ENCODE results near the gene DENND1A. TPM values are rescaled to one million over a fixed set of nuclear protein-coding genes. Genes with fewer than 3 reads are reported as not detected.

The DENND1A gene
- total RNA-seq, 2 donors from 2014 or later: 18.9 to 26.8 TPM

DNA sequence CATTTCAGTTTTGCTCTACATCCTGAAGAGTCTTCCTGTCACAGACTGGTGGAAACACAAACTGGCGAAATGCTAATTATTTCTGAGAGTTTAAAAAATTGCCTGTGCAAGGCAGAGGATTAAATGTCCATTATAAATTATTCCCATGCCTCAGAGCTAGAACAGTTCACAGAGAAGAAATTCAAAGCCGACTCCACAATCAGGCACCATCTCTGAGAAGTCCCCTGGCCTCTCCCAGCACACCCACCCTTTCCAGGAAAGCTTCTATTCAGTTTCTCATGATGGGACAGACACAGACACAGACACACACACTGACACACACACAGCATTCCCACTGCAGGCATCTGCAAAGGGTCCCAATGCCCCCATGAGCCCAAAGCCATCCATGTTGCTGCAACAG is 253.1 kb downstream of the DENND1A start:
- Histone ChIP-seq H3K4me3 (no peak overlapping the region), H3K27me3 (replicated peaks; ENCODE audit: insufficient read depth) (no peaks in the 10 kb centered on the region), H3K27ac (no peak overlapping the region), H3K36me3 (no peaks in the 10 kb centered on the region), H3K9me3 (no peaks in the 10 kb centered on the region), H3K4me1 (replicated peaks) (peaks cover 5% of the 10 kb centered on the region)
- intact Hi-C loops (cut with DNase I): no loop called here
- DNase-seq (ENCODE audit: low spot score): no peak
- 98% methylated on average over 2 of the region's 2 CpGs for WGBS
- no peak for TF ChIP-seq POLR2AphosphoS5 (IDR thresholded peaks at IDR 0.05)
- TF ChIP-seq POLR2A (IDR thresholded peaks at IDR 0.05): no peak
- TF ChIP-seq, protein P1, sequence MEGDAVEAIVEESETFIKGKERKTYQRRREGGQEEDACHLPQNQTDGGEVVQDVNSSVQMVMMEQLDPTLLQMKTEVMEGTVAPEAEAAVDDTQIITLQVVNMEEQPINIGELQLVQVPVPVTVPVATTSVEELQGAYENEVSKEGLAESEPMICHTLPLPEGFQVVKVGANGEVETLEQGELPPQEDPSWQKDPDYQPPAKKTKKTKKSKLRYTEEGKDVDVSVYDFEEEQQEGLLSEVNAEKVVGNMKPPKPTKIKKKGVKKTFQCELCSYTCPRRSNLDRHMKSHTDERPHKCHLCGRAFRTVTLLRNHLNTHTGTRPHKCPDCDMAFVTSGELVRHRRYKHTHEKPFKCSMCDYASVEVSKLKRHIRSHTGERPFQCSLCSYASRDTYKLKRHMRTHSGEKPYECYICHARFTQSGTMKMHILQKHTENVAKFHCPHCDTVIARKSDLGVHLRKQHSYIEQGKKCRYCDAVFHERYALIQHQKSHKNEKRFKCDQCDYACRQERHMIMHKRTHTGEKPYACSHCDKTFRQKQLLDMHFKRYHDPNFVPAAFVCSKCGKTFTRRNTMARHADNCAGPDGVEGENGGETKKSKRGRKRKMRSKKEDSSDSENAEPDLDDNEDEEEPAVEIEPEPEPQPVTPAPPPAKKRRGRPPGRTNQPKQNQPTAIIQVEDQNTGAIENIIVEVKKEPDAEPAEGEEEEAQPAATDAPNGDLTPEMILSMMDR (IDR thresholded peaks at IDR 0.05): no peak

DNA sequence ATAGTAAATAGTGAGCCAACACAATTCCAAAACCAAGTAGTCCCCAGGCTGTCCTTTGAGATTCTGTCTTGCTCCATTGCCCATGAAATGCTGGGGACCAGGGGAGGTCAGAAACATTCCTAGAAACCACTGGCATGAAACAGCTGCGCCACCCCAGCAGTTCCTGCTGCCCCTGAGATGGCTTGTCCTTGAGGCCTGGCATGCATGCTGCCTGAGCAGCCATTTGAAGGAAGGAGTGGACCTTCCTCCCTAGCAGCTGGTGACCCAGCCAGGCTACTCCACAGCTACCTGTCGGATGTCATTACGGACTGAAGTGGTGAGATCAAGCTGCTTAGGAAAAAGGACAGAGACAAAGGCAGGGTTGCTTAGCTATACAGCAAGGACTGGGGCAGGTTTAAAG is 260.6 kb downstream of the DENND1A start:
- Histone ChIP-seq H3K27me3 (replicated peaks; ENCODE audit: insufficient read depth) (no peaks in the 10 kb centered on the region), H3K4me3 (no peak overlapping the region), H3K27ac (no peak overlapping the region), H3K9me3 (no peaks in the 10 kb centered on the region), H3K36me3 (no peaks in the 10 kb centered on the region), H3K4me1 (replicated peaks) (no peaks in the 10 kb centered on the region)
- DNase-seq (ENCODE audit: low spot score): no peak
- WGBS: 100% methylated on average over 3 of the region's 3 CpGs
- TF ChIP-seq POLR2A (IDR thresholded peaks at IDR 0.05) (no peak), POLR2AphosphoS5 (IDR thresholded peaks at IDR 0.05) (no peak)
- TF ChIP-seq, protein P1 (IDR thresholded peaks at IDR 0.05): no peak
- intact Hi-C loops (cut with DNase I): no loop called here

DNA sequence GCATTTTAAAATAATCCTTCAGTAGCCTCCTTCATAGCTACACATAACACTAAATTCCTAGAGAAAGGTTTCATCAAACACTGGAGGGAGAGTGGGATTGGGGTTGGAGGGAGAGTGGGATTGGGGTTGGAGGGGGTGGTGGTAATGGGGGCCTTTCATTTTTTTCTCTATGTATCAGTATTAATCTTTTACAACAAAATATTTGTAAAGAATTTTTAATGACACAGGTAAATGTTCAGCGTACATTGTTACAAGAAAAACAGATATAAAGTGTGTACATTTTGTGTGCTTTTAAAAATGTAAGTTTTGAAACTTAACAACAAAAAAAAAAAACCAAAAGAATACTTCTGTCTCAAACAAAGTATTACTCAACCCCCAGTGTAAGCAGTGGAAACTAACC is 266.4 kb downstream of the DENND1A start:
- Histone ChIP-seq H3K27me3 (replicated peaks; ENCODE audit: insufficient read depth) (no peaks in the 10 kb centered on the region), H3K4me1 (replicated peaks) (no peaks in the 10 kb centered on the region), H3K27ac (no peak overlapping the region), H3K9me3 (no peaks in the 10 kb centered on the region), H3K4me3 (no peak overlapping the region), H3K36me3 (no peaks in the 10 kb centered on the region)
- no peak for DNase-seq (ENCODE audit: low spot score)
- TF ChIP-seq, protein P1 (IDR thresholded peaks at IDR 0.05): no peak
- TF ChIP-seq POLR2AphosphoS5 (IDR thresholded peaks at IDR 0.05) (no peak), POLR2A (IDR thresholded peaks at IDR 0.05) (no peak)
- WGBS: 100% methylated on average over 1 of the region's 1 CpG
- intact Hi-C loops (cut with DNase I): no loop called here

DNA sequence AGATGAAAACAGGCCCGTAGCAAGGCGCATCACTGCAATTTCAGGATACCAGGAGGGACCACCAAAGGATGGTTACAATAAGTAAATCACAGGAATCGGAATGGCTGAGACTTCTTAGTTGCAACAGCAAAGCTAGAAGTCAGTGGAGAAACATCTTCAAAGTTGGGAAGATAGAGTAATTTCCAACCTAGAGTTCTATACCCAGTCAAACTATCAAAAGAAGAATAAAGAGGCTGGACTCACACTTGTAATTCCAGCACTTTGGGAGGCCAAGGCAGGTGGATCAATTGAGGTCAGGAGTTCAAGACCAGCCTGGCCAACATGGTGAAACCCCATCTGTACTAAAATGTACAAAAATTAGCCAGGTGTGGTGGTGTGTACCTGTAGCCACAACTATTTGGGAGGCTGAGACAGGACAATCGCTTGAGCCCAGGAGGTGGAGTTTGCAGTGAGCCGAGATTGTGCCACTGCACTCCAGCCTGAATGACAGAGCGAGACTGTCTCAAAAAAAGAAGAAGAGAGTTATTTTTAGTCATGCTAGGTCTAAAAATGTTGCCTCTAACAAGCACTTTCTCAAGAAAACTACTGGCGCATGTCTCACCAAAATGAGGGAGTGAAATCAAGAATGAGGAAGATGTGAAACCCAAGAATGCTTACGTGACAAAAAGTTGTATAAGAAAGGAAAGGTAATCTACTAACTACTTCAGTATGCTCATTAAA is 267.7 kb downstream of the DENND1A start:
- no peaks in the 10 kb centered on the region for H3K27me3 ChIP-seq (replicated peaks; ENCODE audit: insufficient read depth)
- 95% methylated on average over 8 of the region's 8 CpGs for WGBS
- no peak for DNase-seq (ENCODE audit: low spot score)
- intact Hi-C loops (cut with DNase I): no loop called here
- H3K36me3 ChIP-seq: no peaks in the 10 kb centered on the region
- H3K4me1 ChIP-seq (replicated peaks): no peaks in the 10 kb centered on the region
- no peak overlapping the region for H3K27ac ChIP-seq
- no peaks in the 10 kb centered on the region for H3K9me3 ChIP-seq
- no peak overlapping the region for H3K4me3 ChIP-seq
- no peak for TF ChIP-seq POLR2A (IDR thresholded peaks at IDR 0.05)
- TF ChIP-seq, protein P1 (IDR thresholded peaks at IDR 0.05): no peak
- TF ChIP-seq POLR2AphosphoS5 (IDR thresholded peaks at IDR 0.05): no peak
